Esophagus squamous epithelium (tissue), 4 donors: ENCODE data around the gene ZMAT5.

Source experiments
- POLR2A ChIP-seq, 4 donors: fragments of 450-650 bp; IDR thresholded peaks; one replicate each; pipeline ENCODE4 v1.6.1; 2017; ENCODE audit warnings: antibody characterized with exemption in 4 of 4, mild to moderate bottlenecking in 4 of 4, moderate library complexity in 3 of 4
- TF ChIP-seq, protein P1 (sequence below), 6 experiments: fragments of 450-650 bp in 4 of 6; fragments of 200-600 bp in 2 of 6; sonication (generic) in 2 of 6; IDR thresholded peaks; one replicate each; pipeline ENCODE4 v1.5.1; 2016 to 2019; ENCODE audit warnings: antibody characterized with exemption in 6 of 6, mild to moderate bottlenecking in 4 of 6, moderate library complexity in 4 of 6

- no peak for TF ChIP-seq POLR2A (IDR thresholded peaks at IDR 0.05)
- TF ChIP-seq, protein P1, sequence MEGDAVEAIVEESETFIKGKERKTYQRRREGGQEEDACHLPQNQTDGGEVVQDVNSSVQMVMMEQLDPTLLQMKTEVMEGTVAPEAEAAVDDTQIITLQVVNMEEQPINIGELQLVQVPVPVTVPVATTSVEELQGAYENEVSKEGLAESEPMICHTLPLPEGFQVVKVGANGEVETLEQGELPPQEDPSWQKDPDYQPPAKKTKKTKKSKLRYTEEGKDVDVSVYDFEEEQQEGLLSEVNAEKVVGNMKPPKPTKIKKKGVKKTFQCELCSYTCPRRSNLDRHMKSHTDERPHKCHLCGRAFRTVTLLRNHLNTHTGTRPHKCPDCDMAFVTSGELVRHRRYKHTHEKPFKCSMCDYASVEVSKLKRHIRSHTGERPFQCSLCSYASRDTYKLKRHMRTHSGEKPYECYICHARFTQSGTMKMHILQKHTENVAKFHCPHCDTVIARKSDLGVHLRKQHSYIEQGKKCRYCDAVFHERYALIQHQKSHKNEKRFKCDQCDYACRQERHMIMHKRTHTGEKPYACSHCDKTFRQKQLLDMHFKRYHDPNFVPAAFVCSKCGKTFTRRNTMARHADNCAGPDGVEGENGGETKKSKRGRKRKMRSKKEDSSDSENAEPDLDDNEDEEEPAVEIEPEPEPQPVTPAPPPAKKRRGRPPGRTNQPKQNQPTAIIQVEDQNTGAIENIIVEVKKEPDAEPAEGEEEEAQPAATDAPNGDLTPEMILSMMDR (IDR thresholded peaks at IDR 0.05): no peak
These were observed 45.9 kb downstream of the ZMAT5 start for GRCh38 chr22:29720811-29721323.
